ENCODE results near the gene PSG2.
"Not testable (repeated sequence)": the region's sequence is repeated elsewhere in the genome, so short reads cannot be mapped to it uniquely, and the experiment has no call there.

PSG2 gene

GRCh38 chr19:43047966-43048365 lies 34.5 kb downstream of the PSG2 start:
- DNase-seq (ENCODE audit: low spot score in 2 of 2); in situ Hi-C loops (cut with MboI; ENCODE audit: low sequenced_read_pairs); H3K4me3 ChIP-seq; H3K27me3 ChIP-seq (ENCODE audit: low read depth); H3K36me3 ChIP-seq (replicated peaks); H3K4me1 ChIP-seq; H3K9me3 ChIP-seq: not testable (repeated sequence)

GRCh38 chr19:43046578-43046977 lies 35.9 kb downstream of the PSG2 start:
- H3K4me3 ChIP-seq; H3K36me3 ChIP-seq (replicated peaks); H3K4me1 ChIP-seq; DNase-seq (ENCODE audit: low spot score in 2 of 2); H3K9me3 ChIP-seq; in situ Hi-C loops (cut with MboI; ENCODE audit: low sequenced_read_pairs); H3K27me3 ChIP-seq (ENCODE audit: low read depth): not testable (repeated sequence)

- H3K4me1 ChIP-seq; H3K9me3 ChIP-seq; DNase-seq (ENCODE audit: low spot score in 2 of 2); H3K27me3 ChIP-seq (ENCODE audit: low read depth); H3K36me3 ChIP-seq (replicated peaks); H3K4me3 ChIP-seq; in situ Hi-C loops (cut with MboI; ENCODE audit: low sequenced_read_pairs): not testable (repeated sequence)
Observed at GRCh38 chr19:43043492-43044180, 38.9 kb downstream of the PSG2 start.

GRCh38 chr19:43031645-43032044 lies 50.9 kb downstream of the PSG2 start:
- DNase-seq (ENCODE audit: low spot score in 2 of 2); H3K9me3 ChIP-seq; H3K27me3 ChIP-seq (ENCODE audit: low read depth); in situ Hi-C loops (cut with MboI; ENCODE audit: low sequenced_read_pairs); H3K4me1 ChIP-seq; H3K4me3 ChIP-seq; H3K36me3 ChIP-seq (replicated peaks): not testable (repeated sequence)

GRCh38 chr19:43028866-43029265 lies 53.6 kb downstream of the PSG2 start:
- no peaks in the 10 kb centered on the region for H3K27me3 ChIP-seq (ENCODE audit: low read depth)
- no peak overlapping the region for H3K4me3 ChIP-seq
- H3K4me1 ChIP-seq = no peaks in the 10 kb centered on the region
- in situ Hi-C loops (cut with MboI; ENCODE audit: low sequenced_read_pairs) = no loop called here
- H3K36me3 ChIP-seq (replicated peaks) = no peaks in the 10 kb centered on the region
- H3K9me3 ChIP-seq = no peaks in the 10 kb centered on the region
- DNase-seq (ENCODE audit: low spot score in 2 of 2) = no peak

- H3K9me3 ChIP-seq; H3K4me1 ChIP-seq; in situ Hi-C loops (cut with MboI; ENCODE audit: low sequenced_read_pairs); H3K36me3 ChIP-seq (replicated peaks); H3K27me3 ChIP-seq (ENCODE audit: low read depth); H3K4me3 ChIP-seq: not testable (repeated sequence)
- peak in 1 of 2 experiments; percentile 27 for DNase-seq (ENCODE audit: low spot score in 2 of 2)
Observed at GRCh38 chr19:43027985-43028384, 54.5 kb downstream of the PSG2 start.

- in situ Hi-C loops (cut with MboI; ENCODE audit: low sequenced_read_pairs) = not testable (repeated sequence)
Observed at GRCh38 chr19:43027061-43027460, 55.4 kb downstream of the PSG2 start.

GRCh38 chr19:43026369-43026768 lies 56.1 kb downstream of the PSG2 start, which contains the start of gene PSG11:
PSG11 (minus strand) TSS chr19:43026469; CDS start chr19:43026372, 97 bp downstream.
- H3K4me1 ChIP-seq; H3K4me3 ChIP-seq; H3K36me3 ChIP-seq (replicated peaks); in situ Hi-C loops (cut with MboI; ENCODE audit: low sequenced_read_pairs); DNase-seq (ENCODE audit: low spot score in 2 of 2); H3K27me3 ChIP-seq (ENCODE audit: low read depth); H3K9me3 ChIP-seq: not testable (repeated sequence)

More at GRCh38 chr19:43027061-43027460, 55.4 kb downstream of the PSG2 start:
- H3K4me1 ChIP-seq; H3K4me3 ChIP-seq; H3K9me3 ChIP-seq; H3K36me3 ChIP-seq (replicated peaks); DNase-seq (ENCODE audit: low spot score in 2 of 2); H3K27me3 ChIP-seq (ENCODE audit: low read depth): not testable (repeated sequence)

- H3K27me3 ChIP-seq (ENCODE audit: low read depth); H3K4me3 ChIP-seq; H3K36me3 ChIP-seq (replicated peaks); DNase-seq (ENCODE audit: low spot score in 2 of 2); H3K9me3 ChIP-seq; in situ Hi-C loops (cut with MboI; ENCODE audit: low sequenced_read_pairs); H3K4me1 ChIP-seq: not testable (repeated sequence)
Observed at GRCh38 chr19:43022098-43022497, 60.4 kb downstream of the PSG2 start.

GRCh38 chr19:43021629-43022028 lies 60.9 kb downstream of the PSG2 start:
- H3K27me3 ChIP-seq (ENCODE audit: low read depth); in situ Hi-C loops (cut with MboI; ENCODE audit: low sequenced_read_pairs): not testable (repeated sequence)

GRCh38 chr19:43019588-43019987 lies 62.9 kb downstream of the PSG2 start:
- H3K9me3 ChIP-seq; H3K27me3 ChIP-seq (ENCODE audit: low read depth); H3K4me1 ChIP-seq; H3K36me3 ChIP-seq (replicated peaks); DNase-seq (ENCODE audit: low spot score in 2 of 2); H3K4me3 ChIP-seq; in situ Hi-C loops (cut with MboI; ENCODE audit: low sequenced_read_pairs): not testable (repeated sequence)

More at GRCh38 chr19:43021629-43022028, 60.9 kb downstream of the PSG2 start:
- not testable (repeated sequence) for H3K4me1 ChIP-seq; H3K36me3 ChIP-seq (replicated peaks); DNase-seq (ENCODE audit: low spot score in 2 of 2); H3K9me3 ChIP-seq; H3K4me3 ChIP-seq

All from HAP-1 (cell line).